Activated CD8-positive, alpha-beta T cell treated with anti-CD3 and anti-CD28 coated beads, Interleukin-2, amount 10 ng/mL, durations not matched to agents 7 days and 5 days (primary cell): ENCODE results near the gene ERC1. TPM values are rescaled to one million over a fixed set of nuclear protein-coding genes. Genes with fewer than 3 reads are reported as not detected.

ENCODE experiments used
- ATAC-seq: fragments of 150-1000 bp; cut with Tn5 transposase; one replicate; pipeline ENCODE4 v1.10.0; 2021; ENCODE audit warnings: moderate library complexity
- CTCF ChIA-PET: fragments of 350-600 bp; sonication (Branson Sonifier 250); formaldehyde crosslinking; loops from one replicate; lab custom pipeline; 2021; ENCODE audit warnings: antibody characterized with exemption; lab: Charles Lee
- POLR2A ChIA-PET: fragments of 350-600 bp; sonication (Branson Sonifier 250); formaldehyde crosslinking; loops from one replicate; lab custom pipeline; 2021; ENCODE audit warnings: antibody characterized with exemption; lab: Charles Lee
- DNase-seq: peaks from one replicate; pipeline ENCODE4 v3.0.0-alpha.2; 2020
- H3K27ac Mint-ChIP-seq: one replicate; pipeline ENCODE4 v1.8.0; 2021; ENCODE audit warnings: mild to moderate bottlenecking, mixed read lengths
- H3K27me3 Mint-ChIP-seq: one replicate; pipeline ENCODE4 v1.8.0; 2021; ENCODE audit warnings: low read depth, mixed read lengths
- H3K36me3 Mint-ChIP-seq: one replicate; pipeline ENCODE4 v1.8.0; 2021; ENCODE audit warnings: low read depth, mixed read lengths
- H3K4me1 Mint-ChIP-seq: one replicate; pipeline ENCODE4 v1.8.0; 2021; ENCODE audit warnings: low read depth, mixed read lengths
- H3K4me3 Mint-ChIP-seq: one replicate; pipeline ENCODE4 v1.8.0; 2021; ENCODE audit warnings: mild to moderate bottlenecking, mixed read lengths
- H3K9me3 Mint-ChIP-seq: one replicate; pipeline ENCODE4 v1.8.0; 2022; ENCODE audit warnings: mixed read lengths; ENCODE audit not compliant: insufficient read depth
- total RNA-seq, 2 experiments: library from RNA; stranded (reverse); gene quantifications; one replicate each; pipeline ENCODE4 v1.2.3, GENCODE V29; 2021

Gene ERC1
- total RNA-seq, 2 experiments from 2014 or later, result 25.2 to 32.9 TPM

GRCh38 chr12:1107669-1108068 is 116.6 kb downstream of the ERC1 start:
- H3K4me1 Mint-ChIP-seq, result peaks cover 35% of the 10 kb centered on the region
- POLR2A ChIA-PET, result no interaction called here
- CTCF ChIA-PET, result interaction anchor here (2.7 to 4.8 kb wide), 2 partner anchors 10 to 14 kb away, joined by 23 to 40 read pairs; no protein-coding TSS in a partner anchor

GRCh38 chr12:1108276-1108675 is 117.3 kb downstream of the ERC1 start:
- Mint-ChIP-seq H3K27me3 (no peaks in the 10 kb centered on the region), H3K4me1 (peaks cover 30% of the 10 kb centered on the region), H3K9me3 (no peaks in the 10 kb centered on the region), H3K27ac (no peak overlapping the region), H3K4me3 (no peak overlapping the region), H3K36me3 (peaks cover 2% of the 10 kb centered on the region)
- DNase-seq, result no peak
- ChIA-PET POLR2A (no interaction called here), CTCF (interaction anchor here (0.7 to 4.8 kb wide), 5 partner anchors 9 to 527 kb away, joined by 3 to 40 read pairs (median 11); no protein-coding TSS in a partner anchor)
- peak; percentile 70 for ATAC-seq

More at GRCh38 chr12:1107669-1108068, 116.6 kb downstream of the ERC1 start:
- peaks cover 2% of the 10 kb centered on the region for H3K36me3 Mint-ChIP-seq
- no peaks in the 10 kb centered on the region for H3K9me3 Mint-ChIP-seq
- no peak for DNase-seq
- no peaks in the 10 kb centered on the region for H3K27me3 Mint-ChIP-seq
- H3K4me3 Mint-ChIP-seq, result no peak overlapping the region
- ATAC-seq, result no peak
- no peak overlapping the region for H3K27ac Mint-ChIP-seq

- H3K27ac Mint-ChIP-seq, result no peak overlapping the region
- POLR2A ChIA-PET, result no interaction called here
- H3K9me3 Mint-ChIP-seq, result no peaks in the 10 kb centered on the region
- no peak overlapping the region for H3K4me3 Mint-ChIP-seq
- H3K36me3 Mint-ChIP-seq, result no peaks in the 10 kb centered on the region
- CTCF ChIA-PET, result interaction anchor here (3.1 to 6.0 kb wide), 5 partner anchors 7 to 477 kb away, joined by 32 to 300 read pairs (median 43); no protein-coding TSS in a partner anchor
- H3K4me1 Mint-ChIP-seq, result peaks cover 7% of the 10 kb centered on the region
- DNase-seq, result no peak
- ATAC-seq, result no peak
- no peaks in the 10 kb centered on the region for H3K27me3 Mint-ChIP-seq
Measured at GRCh38 chr12:1115484-1116231, 124.6 kb downstream of the ERC1 start.

GRCh38 chr12:1117371-1117770 is 126.3 kb downstream of the ERC1 start:
- no peak overlapping the region for H3K4me3 Mint-ChIP-seq
- no peaks in the 10 kb centered on the region for H3K9me3 Mint-ChIP-seq
- POLR2A ChIA-PET, result interaction anchor here (1.1 kb wide), 1 partner anchor 466 kb away, joined by 9 read pairs; no protein-coding TSS in a partner anchor
- ATAC-seq (no peak), DNase-seq (no peak)
- peaks cover 7% of the 10 kb centered on the region for H3K4me1 Mint-ChIP-seq
- CTCF ChIA-PET, result interaction anchor here (0.6 to 6.0 kb wide), 103 partner anchors 9 to 823 kb away, joined by 3 to 300 read pairs (median 5); partner anchors contain the start of gene WNT5B
- no peak overlapping the region for H3K27ac Mint-ChIP-seq
- H3K36me3 Mint-ChIP-seq, result no peaks in the 10 kb centered on the region
- H3K27me3 Mint-ChIP-seq, result no peaks in the 10 kb centered on the region

- no peaks in the 10 kb centered on the region for H3K27me3 Mint-ChIP-seq
Measured at GRCh38 chr12:1117970-1118563, 127.0 kb downstream of the ERC1 start.

GRCh38 chr12:1122786-1123185 is 131.8 kb downstream of the ERC1 start:
- H3K4me3 Mint-ChIP-seq, result no peak overlapping the region
- ChIA-PET CTCF (interaction anchor here (1.5 to 2.4 kb wide), 2 partner anchors 9 to 461 kb away, joined by 4 to 18 read pairs; no protein-coding TSS in a partner anchor), POLR2A (no interaction called here)
- no peak overlapping the region for H3K27ac Mint-ChIP-seq
- peaks cover 17% of the 10 kb centered on the region for H3K4me1 Mint-ChIP-seq
- DNase-seq (peak; percentile 63), ATAC-seq (peak; percentile 82)
- no peaks in the 10 kb centered on the region for H3K36me3 Mint-ChIP-seq
- no peaks in the 10 kb centered on the region for H3K9me3 Mint-ChIP-seq
- H3K27me3 Mint-ChIP-seq, result no peaks in the 10 kb centered on the region

More at GRCh38 chr12:1117970-1118563, 127.0 kb downstream of the ERC1 start:
- Mint-ChIP-seq H3K4me1 (peaks cover 13% of the 10 kb centered on the region), H3K4me3 (no peak overlapping the region), H3K36me3 (no peaks in the 10 kb centered on the region), H3K27ac (no peak overlapping the region), H3K9me3 (no peaks in the 10 kb centered on the region)
- DNase-seq (peak; percentile 81), ATAC-seq (peak; percentile 43)
- CTCF ChIA-PET, result interaction anchor here (0.6 to 6.0 kb wide), 116 partner anchors 8 to 822 kb away, joined by 3 to 300 read pairs (median 5); partner anchors contain the start of genes RAD52 and WNT5B
- POLR2A ChIA-PET, result interaction anchor here (0.6 to 1.1 kb wide), 4 partner anchors 272 to 484 kb away, joined by 3 to 9 read pairs (median 3); no protein-coding TSS in a partner anchor

GRCh38 chr12:1126091-1126490 is 135.1 kb downstream of the ERC1 start:
- DNase-seq, result peak; percentile 41
- H3K4me3 Mint-ChIP-seq, result no peak overlapping the region

GRCh38 chr12:1127021-1127420 is 136.0 kb downstream of the ERC1 start:
- Mint-ChIP-seq H3K9me3 (no peaks in the 10 kb centered on the region), H3K36me3 (no peaks in the 10 kb centered on the region), H3K4me3 (no peak overlapping the region), H3K27ac (no peak overlapping the region), H3K27me3 (no peaks in the 10 kb centered on the region), H3K4me1 (peaks cover 31% of the 10 kb centered on the region)
- DNase-seq, result no peak
- CTCF ChIA-PET, result interaction anchor here (1.3 to 6.0 kb wide), 3 partner anchors 10 to 466 kb away, joined by 3 to 43 read pairs (median 10); no protein-coding TSS in a partner anchor
- POLR2A ChIA-PET, result no interaction called here
- ATAC-seq, result no peak

More at GRCh38 chr12:1126091-1126490, 135.1 kb downstream of the ERC1 start:
- ChIA-PET POLR2A (no interaction called here), CTCF (interaction anchor here (0.7 to 1.7 kb wide), 4 partner anchors 8 to 467 kb away, joined by 3 to 10 read pairs (median 6); no protein-coding TSS in a partner anchor)
- H3K27me3 Mint-ChIP-seq, result no peaks in the 10 kb centered on the region
- no peaks in the 10 kb centered on the region for H3K36me3 Mint-ChIP-seq
- no peak overlapping the region for H3K27ac Mint-ChIP-seq
- H3K4me1 Mint-ChIP-seq, result peaks cover 26% of the 10 kb centered on the region
- no peaks in the 10 kb centered on the region for H3K9me3 Mint-ChIP-seq
- ATAC-seq, result peak; percentile 85

- Mint-ChIP-seq H3K9me3 (no peaks in the 10 kb centered on the region), H3K27me3 (no peaks in the 10 kb centered on the region), H3K4me3 (no peak overlapping the region), H3K27ac (no peak overlapping the region), H3K36me3 (no peaks in the 10 kb centered on the region), H3K4me1 (peaks cover 25% of the 10 kb centered on the region)
- ChIA-PET CTCF (interaction anchor here (0.6 to 6.0 kb wide), 4 partner anchors 13 to 453 kb away, joined by 3 to 43 read pairs (median 6); no protein-coding TSS in a partner anchor), POLR2A (no interaction called here)
- DNase-seq (no peak), ATAC-seq (no peak)
Measured at GRCh38 chr12:1130164-1130563, 139.1 kb downstream of the ERC1 start.

- no peak for ATAC-seq
- H3K27me3 Mint-ChIP-seq, result no peaks in the 10 kb centered on the region
- no peaks in the 10 kb centered on the region for H3K9me3 Mint-ChIP-seq
- no peak overlapping the region for H3K27ac Mint-ChIP-seq
- DNase-seq, result no peak
- H3K36me3 Mint-ChIP-seq, result no peaks in the 10 kb centered on the region
- H3K4me1 Mint-ChIP-seq, result peaks cover 25% of the 10 kb centered on the region
- H3K4me3 Mint-ChIP-seq, result no peak overlapping the region
- CTCF ChIA-PET, result interaction anchor here (0.6 to 6.0 kb wide), 4 partner anchors 13 to 452 kb away, joined by 3 to 43 read pairs (median 6); no protein-coding TSS in a partner anchor
- POLR2A ChIA-PET, result no interaction called here
Measured at GRCh38 chr12:1130571-1130970, 139.5 kb downstream of the ERC1 start.

GRCh38 chr12:1131811-1132224 is 140.8 kb downstream of the ERC1 start:
- CTCF ChIA-PET, result interaction anchor here (6.0 kb wide), 1 partner anchor 14 kb away, joined by 43 read pairs; no protein-coding TSS in a partner anchor
- no peak overlapping the region for H3K4me3 Mint-ChIP-seq
- no peak overlapping the region for H3K27ac Mint-ChIP-seq
- DNase-seq (no peak), ATAC-seq (no peak)
- H3K36me3 Mint-ChIP-seq, result no peaks in the 10 kb centered on the region
- H3K27me3 Mint-ChIP-seq, result no peaks in the 10 kb centered on the region
- POLR2A ChIA-PET, result no interaction called here
- H3K4me1 Mint-ChIP-seq, result peaks cover 17% of the 10 kb centered on the region
- no peaks in the 10 kb centered on the region for H3K9me3 Mint-ChIP-seq
